Hypothalamus (tissue), 51 donors: Measurements from ENCODE around the gene UBA1.
"Not testable (repeated sequence)": the region's sequence is repeated elsewhere in the genome, so short reads cannot be mapped to it uniquely, and the experiment has no call there.

Experiments
- DNase-seq, 51 donors: peaks; one replicate each; lab custom pipeline; 2025; lab: John Stamatoyannopoulos, UW

The UBA1 gene

DNA sequence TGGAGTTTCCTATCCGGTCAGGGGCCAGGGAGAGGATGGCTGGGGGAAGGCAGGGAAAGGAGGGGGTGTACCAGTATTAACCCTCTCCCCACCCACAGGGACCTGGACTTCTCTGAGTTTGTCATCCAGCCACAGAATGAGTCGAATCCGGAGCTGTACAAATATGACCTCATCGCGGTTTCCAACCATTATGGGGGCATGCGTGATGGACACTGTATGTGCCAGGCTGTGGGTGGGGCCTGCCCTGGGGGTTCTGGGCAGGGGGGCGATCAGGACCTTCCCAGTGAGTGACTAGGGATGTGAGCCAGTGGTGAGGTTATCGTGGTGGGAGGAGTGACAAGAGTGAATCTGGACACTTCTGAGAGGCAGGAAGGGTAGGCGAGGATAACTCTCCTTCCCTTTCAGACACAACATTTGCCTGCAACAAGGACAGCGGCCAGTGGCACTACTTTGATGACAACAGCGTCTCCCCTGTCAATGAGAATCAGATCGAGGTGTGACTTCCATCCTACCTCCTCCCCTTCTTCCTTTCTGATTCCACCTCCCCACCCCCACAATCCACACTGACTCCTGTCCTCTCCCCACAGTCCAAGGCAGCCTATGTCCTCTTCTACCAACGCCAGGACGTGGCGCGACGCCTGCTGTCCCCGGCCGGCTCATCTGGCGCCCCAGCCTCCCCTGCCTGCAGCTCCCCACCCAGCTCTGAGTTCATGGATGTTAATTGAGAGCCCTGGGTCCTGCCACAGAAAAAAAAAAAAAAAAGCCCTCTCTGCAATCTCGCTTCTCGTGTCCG lies 53.8 kb downstream of the UBA1 start:
- DNase-seq: peak in 1 of 51 donors; percentile 14

DNA sequence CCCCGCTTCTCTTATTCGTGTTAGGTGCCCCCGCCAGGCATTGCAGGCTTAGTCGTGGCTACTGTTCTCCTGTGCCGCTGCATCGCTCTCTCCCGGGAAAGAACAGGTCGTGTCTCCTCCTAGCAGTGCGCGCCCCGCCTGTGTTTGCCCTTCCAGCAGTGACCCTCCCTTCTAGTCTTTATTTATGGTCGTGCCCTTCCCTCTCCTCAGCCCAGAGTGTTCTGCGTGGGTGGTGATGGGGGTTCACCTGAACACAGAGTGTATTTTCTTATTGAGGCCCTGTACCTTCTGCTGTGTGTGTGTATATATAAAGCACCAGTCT lies 54.3 kb downstream of the UBA1 start:
- no peak for DNase-seq

DNA sequence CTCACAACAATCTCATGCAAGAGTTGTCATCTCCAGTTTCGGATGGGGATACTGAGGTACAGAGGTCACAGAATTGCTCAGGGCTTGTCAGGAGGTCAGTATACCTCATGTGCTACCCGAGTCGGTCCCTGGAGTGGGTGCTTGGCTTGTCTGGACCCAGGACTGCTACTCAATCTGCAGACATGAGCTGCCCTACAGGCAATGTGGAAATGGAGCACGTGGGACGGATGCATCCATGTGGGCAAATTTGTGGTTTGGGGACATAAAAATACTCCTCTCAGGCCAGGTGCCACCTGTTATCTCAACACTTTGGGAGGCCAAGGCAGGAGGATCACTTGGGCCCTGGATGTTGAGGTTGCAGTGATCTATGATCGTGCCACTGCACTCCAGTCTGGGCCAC lies 54.9 kb downstream of the UBA1 start:
- DNase-seq: no peak

DNA sequence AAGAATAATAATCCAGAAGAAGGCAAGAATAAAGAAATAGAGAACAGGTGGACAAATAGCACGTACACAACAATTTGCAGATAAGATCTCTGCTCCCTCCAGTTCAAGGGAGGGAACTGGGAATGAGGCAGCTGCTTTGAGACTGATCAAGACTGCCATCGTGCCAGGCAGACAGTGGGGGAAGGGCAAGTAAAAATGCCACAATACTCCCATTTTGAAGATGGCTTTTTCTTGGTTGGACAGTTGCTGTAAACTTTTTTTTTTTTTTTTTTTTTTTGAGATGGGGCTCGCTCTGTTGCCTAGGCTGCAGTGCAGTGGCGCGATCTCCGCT lies 56.4 kb downstream of the UBA1 start:
- no peak for DNase-seq

DNA sequence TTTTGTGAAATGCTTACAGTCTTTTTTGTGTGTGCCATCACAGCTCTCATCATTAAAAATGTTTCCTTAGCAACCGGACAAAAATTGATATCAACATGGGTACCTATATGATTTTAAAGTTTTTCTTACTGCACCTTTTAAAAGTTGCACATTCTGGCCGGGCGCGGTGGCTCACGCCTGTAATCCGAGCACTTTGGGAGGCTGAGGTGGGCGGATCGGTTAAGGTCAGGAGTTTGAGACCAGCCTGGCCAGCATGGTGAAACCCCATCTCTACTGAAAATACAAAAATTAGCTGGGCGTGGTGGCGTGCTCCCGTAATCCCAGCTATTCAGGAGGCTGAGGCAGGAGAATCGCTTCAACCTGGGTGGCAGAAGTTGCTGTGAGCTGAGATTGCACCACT lies 64.0 kb downstream of the UBA1 start:
- DNase-seq: not testable (repeated sequence)
